ENCODE results near the gene YY2. TPM values are rescaled to one million over a fixed set of nuclear protein-coding genes. Genes with fewer than 3 reads are reported as not detected.

YY2 gene
- 1 to 10 TPM; 2.3 to 3.7 (median 2.7) TPM for total RNA-seq

GRCh38 chrX:21855937-21856415 lies at the start of gene YY2:
Gene YY2 (plus strand): TSS chrX:21855987. CDS start chrX:21856485, 498 bp downstream.
- TF ChIP-seq CTCF (IDR thresholded peaks at IDR 0.05; ENCODE audit: low read depth): no peak

DNA sequence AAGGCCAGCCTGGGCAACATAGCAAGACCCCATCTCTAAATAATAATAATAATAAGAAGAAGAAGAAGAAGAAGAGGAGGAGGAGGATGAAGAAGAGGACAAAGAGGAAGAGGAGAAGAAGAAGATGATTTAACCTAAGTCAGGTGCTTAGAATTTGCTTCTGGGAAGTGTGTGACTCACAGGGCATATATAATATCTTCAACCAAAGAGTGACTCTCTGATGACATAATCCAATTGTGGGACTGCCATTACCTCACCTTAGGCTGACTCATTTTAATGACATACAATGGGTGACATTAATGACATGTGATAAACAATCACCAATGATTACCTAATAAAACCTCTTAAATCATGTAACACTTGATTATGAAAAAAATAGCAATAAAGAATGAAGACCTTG lies 49.1 kb upstream of the YY2 start:
- no peak for TF ChIP-seq CTCF (IDR thresholded peaks at IDR 0.05; ENCODE audit: low read depth)

- TF ChIP-seq CTCF (IDR thresholded peaks at IDR 0.05; ENCODE audit: low read depth): no peak
These were observed 44.0 kb upstream of the YY2 start for GRCh38 chrX:21811832-21812231.

GRCh38 chrX:21812628-21813027 lies 43.2 kb upstream of the YY2 start:
- no peak for TF ChIP-seq CTCF (IDR thresholded peaks at IDR 0.05; ENCODE audit: low read depth)

GRCh38 chrX:21813612-21814368 lies 42.0 kb upstream of the YY2 start:
- TF ChIP-seq CTCF (IDR thresholded peaks at IDR 0.05; ENCODE audit: low read depth): no peak

DNA sequence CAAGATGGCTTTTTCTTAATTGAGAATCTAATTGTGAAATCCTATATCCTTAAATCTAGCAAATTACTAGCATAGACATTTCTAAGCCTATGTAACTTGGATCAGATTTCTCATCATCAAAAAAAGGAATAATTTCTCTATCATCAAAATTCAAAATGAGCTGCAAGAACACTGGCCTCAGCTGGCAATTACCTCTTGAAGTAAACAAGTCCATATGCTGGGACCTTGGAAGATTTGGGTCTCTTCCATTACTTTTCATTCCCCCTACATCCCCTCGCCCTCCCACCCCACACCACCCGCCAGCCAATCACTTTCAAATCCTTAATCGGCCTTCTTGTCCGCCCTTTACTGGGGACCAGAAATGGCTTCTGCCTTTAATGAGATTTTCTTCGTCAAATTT lies 39.7 kb upstream of the YY2 start:
- TF ChIP-seq CTCF (IDR thresholded peaks at IDR 0.05; ENCODE audit: low read depth): no peak

GRCh38 chrX:21821875-21822274 lies 33.9 kb upstream of the YY2 start:
- TF ChIP-seq CTCF (IDR thresholded peaks at IDR 0.05; ENCODE audit: low read depth): no peak
